GM12865 (cell line): Measurements from ENCODE around the gene CDK16.

Experiments used
- DNase-seq: peaks from one replicate; pipeline ENCODE4 v3.0.0; 2010; ENCODE audit warnings: low read depth
- H3K4me3 ChIP-seq: 2 replicates; pipeline ENCODE4 v1.5.1; 2011; ENCODE audit warnings: mild to moderate bottlenecking, low read depth, low read length, control low read depth
- CTCF ChIP-seq: IDR thresholded peaks from 2 replicates; pipeline ENCODE4 v1.5.1; 2011; ENCODE audit warnings: low read length, control low read depth, low read depth, inconsistent platforms; ENCODE audit not compliant: insufficient read depth; ENCODE audit errors: missing control alignments

Gene CDK16

GRCh38 chrX:47185241-47185640, 33.2 kb upstream of the CDK16 start:
- DNase-seq = no peak
- no peak overlapping the region for H3K4me3 ChIP-seq
- TF ChIP-seq CTCF = no peak

GRCh38 chrX:47186096-47186740, 32.3 kb upstream of the CDK16 start:
- H3K4me3 ChIP-seq = no peak overlapping the region
- TF ChIP-seq CTCF = no peak
- DNase-seq = no peak

GRCh38 chrX:47187106-47187677, 31.3 kb upstream of the CDK16 start:
- no peak for DNase-seq
- no peak for TF ChIP-seq CTCF
- no peak overlapping the region for H3K4me3 ChIP-seq

- no peak overlapping the region for H3K4me3 ChIP-seq
Measured at GRCh38 chrX:47189906-47190305, 28.6 kb upstream of the CDK16 start.

GRCh38 chrX:47190445-47191269, 27.8 kb upstream of the CDK16 start:
- peak overlapping the region; percentile 87 for H3K4me3 ChIP-seq
- DNase-seq = peak; percentile 96
- no peak for TF ChIP-seq CTCF

More at GRCh38 chrX:47189906-47190305, 28.6 kb upstream of the CDK16 start:
- DNase-seq = no peak
- TF ChIP-seq CTCF = no peak

GRCh38 chrX:47191331-47191730, 27.1 kb upstream of the CDK16 start:
- H3K4me3 ChIP-seq = peak overlapping the region; percentile 87
- no peak for TF ChIP-seq CTCF
- DNase-seq = peak; percentile 58
